Measurements from ENCODE around the gene POMT2. TPM values are rescaled to one million over a fixed set of nuclear protein-coding genes. Genes with fewer than 3 reads are reported as not detected.

The POMT2 gene
- total RNA-seq, 1 donor from 2014 or later = 11.5 TPM

DNA sequence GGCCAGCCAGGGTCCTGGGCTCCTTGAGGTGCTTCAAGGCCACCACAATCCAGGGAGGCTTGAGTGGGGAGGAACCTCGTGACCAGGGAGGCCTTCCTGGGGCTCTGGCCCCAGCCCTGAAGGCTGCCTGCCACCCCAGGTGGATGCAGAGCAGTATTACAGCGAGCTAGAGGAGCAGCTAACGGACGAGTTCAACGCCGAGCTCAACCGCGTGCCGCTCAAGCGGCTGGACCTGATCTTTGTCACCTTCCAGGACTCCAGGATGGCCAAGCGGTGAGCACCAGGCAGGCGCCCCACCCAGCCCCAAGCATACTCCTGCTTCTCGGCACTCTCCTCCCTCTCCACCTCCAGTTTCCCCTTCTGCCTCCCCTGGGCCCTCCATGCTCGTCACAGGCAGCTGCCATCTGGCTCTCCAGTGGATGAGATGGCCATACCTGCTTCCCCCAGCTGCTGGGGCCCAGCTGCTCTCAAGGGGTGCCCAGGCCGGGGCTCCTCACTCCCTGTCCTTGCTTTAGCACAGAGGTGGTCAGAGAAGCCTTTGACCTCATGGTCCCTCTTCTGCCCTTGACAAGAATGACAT is 80.3 kb downstream of the POMT2 start:
- no peak for DNase-seq

DNA sequence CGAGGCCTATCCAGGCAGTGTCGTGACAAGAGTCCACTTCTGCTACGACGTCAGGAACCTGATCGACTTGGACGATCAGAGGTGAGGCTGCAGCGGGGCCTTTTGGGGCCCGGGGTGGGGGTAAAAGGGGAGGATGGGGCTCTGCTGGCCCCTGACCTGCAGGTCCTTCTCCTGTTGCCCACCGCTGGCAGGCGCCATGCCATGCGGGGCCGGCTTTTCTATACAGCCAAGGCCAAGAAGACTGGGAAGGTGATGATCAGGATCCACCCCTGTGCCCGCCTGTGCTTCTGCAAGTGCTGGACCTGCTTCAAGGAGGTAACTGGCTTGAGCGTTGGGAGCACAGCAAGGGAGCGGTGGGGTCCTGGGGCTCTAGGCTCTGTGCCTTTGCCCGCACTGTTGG is 81.3 kb downstream of the POMT2 start:
- DNase-seq = no peak

DNA sequence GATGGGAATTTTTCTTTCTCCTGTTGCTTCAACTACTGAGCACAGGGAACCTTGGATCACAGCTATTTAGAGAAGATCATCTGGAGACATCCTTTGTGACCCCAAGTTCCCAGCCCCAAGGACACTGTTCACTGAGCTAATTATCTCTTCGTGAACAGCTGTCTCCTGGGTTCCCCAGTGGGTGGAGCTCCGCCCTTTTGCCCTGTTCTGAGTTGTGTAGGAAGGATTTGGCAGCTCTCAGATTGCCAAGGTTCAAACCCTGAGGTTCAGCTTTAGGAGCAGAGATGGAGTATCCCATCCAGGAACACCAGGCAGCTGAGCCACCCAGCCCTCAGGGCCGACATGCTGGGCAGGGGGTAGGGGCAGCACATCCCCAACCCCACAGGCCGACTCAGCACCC is 81.7 kb downstream of the POMT2 start:
- no peak for DNase-seq

DNA sequence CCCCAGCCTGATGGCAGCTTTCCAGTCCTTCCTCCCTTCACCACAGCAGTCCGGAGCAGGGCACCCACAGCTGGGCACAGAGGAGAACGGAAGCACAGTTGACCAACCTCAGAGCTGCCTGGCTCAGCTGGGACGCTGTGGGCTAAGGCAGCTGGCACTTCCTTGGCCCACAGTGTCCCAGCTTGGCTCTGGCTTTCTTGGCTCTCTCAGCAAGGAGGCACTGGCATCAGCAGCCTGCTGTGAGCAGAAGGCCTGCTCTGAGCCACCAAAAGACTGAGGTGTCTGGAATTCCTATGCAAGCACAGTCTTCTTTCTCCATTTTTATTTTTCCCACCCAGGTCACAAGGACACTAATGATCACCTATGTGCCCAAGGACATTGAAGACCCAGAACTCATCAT is 82.3 kb downstream of the POMT2 start:
- DNase-seq = no peak

DNA sequence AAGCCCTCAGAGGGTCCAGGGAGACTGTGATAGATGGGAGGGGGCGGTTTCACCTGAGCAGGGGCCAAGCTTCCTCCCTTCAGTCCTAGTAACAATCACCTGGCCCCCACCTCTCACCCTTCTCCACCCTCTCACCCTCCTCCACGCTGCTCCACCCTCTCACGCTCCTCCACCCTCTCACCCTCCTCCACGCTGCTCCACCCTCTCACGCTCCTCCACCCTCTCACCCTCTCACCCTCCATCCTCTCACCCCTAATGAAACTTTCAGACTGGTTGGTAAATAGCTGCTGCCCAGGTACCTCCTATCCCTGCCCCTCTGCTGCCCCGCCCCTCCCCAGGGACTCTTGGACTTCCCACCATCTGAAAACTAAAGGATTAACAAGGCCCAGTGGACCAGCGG is 83.9 kb downstream of the POMT2 start:
- DNase-seq = no peak

DNA sequence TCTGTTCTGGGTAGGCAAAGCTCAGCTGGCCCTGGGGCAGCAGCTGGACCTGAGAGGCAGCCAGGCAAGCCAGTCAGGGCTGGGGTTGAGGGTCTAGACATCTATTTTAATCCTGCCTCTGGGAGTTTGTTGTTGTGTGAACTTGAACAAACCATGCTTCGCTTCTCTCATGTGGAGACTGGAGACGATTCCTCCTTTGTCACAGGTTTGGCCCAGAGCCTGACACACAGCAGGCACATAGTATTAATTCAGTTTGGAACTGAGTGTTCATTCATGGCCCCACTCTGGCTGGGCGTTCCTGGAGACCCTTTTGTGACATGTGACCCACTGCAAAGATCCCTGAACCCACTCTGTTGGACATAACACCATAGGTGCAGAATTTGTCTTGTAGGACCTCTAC is 89.0 kb downstream of the POMT2 start:
- no peak for DNase-seq

DNA sequence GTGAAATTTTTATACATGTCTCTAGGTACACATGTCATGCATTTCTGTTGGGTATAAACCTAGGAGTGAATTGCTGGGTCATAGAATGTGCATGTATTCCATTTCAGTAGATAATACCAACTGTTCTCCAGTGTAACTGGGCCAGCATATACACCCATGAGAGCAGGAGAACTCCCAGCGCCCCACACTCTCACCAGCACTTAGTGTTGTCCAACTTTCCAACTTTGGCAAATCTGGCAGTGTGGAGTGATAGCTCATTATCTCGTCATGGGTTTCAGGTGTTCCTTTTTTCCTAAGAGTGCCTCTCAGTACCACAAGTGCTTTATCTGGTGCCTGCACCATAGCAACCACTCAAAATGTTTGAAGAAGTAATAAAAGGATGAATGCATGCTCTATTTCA is 89.8 kb downstream of the POMT2 start:
- DNase-seq = no peak

DNA sequence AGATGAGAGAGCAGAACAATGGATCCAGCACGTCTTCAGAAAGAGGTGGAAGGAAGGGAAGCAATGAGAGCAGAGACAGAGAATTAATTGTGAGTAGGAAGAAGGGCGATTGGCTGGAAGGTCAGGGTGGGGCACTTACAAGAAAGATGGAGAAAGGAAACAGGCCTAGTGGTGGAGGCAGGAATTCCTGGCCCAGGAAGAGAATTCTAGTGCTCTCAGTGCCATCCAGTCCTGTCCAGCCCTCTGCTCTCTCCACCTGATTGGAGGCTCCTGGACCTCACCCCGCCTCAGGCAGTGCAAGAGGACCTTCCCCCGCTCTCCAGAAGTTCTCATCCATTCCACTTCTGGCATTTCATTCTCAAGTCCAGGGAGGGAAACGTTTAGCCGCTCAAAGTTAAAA is 92.6 kb downstream of the POMT2 start:
- no peak for DNase-seq

DNA sequence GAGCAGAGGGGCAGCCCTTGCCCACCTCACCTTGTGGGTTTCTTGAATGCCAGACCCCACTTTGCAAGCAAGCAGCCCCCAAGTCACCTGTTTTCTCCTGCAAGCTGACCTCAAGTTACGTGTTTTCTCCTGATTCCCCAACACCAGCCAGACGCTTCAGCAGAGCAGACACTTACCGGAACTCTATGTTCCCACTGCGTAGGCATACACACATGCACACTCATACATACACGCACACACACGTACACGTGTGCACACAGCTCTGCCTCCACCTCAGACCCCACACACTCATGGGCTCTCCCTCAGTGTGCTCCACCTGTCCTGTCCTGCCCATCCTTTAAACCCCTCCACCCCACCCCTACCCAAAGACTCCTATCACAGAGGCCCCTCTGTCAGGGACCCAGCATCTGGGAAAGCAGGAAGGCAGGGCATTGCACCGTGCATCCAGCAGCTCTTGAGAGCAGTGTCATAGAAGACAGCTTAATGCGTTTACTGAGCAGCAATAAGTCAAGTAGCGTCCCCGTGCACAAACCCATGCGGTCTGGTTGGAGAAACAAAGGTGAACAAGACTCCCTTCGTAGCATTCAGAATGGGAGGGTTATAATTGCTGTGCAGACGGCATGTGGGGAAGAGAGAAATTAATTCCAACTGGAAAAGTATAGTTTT is 94.7 kb downstream of the POMT2 start:
- DNase-seq = no peak

DNA sequence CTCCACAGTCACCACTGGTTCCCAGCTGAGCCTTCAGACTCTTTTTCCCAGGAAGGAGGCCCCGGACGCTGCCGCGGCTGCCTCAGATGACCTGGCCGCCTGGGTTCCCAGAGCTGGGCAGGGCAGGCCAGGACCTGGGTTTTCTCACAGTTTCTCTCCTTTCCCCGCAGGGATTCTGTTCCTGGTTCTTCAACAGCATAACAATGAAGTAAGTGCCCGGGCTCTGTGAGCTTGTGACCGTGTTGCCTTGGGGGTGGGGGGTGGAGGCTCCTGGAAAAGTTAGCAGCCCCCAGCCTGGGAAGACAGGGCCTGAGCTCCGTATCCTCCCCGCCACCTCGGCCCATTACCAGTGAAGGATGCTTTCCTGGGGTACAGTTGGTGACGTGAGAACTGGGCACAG is 95.4 kb downstream of the POMT2 start:
- DNase-seq = no peak

Small RNA genes lying within 50 kb of the gene (small RNA-seq; reads per million reads assigned to genes)
- gene MIR1260A = not detected

Other genes starting within 250 kb of the POMT2 start
- 44.5 TPM for gene CIPC, start 222.6 kb downstream of the POMT2 start, total RNA-seq
- gene ZDHHC22, start 179.1 kb downstream of the POMT2 start, total RNA-seq = 12.0 TPM
- 10.8 TPM for gene TMEM63C, start 139.1 kb downstream of the POMT2 start, total RNA-seq
- gene NGB, start 49.7 kb downstream of the POMT2 start, total RNA-seq = 4.1 TPM
- gene GSTZ1, start 153 bp upstream of the POMT2 start, total RNA-seq = 6.7 TPM
- 27.6 TPM for gene TMED8, start 56.2 kb upstream of the POMT2 start, total RNA-seq
- 8.1 TPM for gene SAMD15, start 56.5 kb upstream of the POMT2 start, total RNA-seq
- gene NOXRED1, start 102.6 kb upstream of the POMT2 start, total RNA-seq = 0.16 TPM
- 30.6 TPM for gene VIPAS39, start 136.7 kb upstream of the POMT2 start, total RNA-seq
- gene AHSA1, start 137.2 kb upstream of the POMT2 start, total RNA-seq = 79.1 TPM
- gene ISM2, start 177.9 kb upstream of the POMT2 start, total RNA-seq = 0.78 TPM

Measured in occipital lobe (tissue), 3 donors.